GM12875 (cell line): Measurements from ENCODE around the gene GALNT12.

Experiments used
- H3K4me3 ChIP-seq: one replicate; pipeline ENCODE4 v1.5.1; 2011; ENCODE audit warnings: low read depth, low read length, control low read depth
- CTCF ChIP-seq: IDR thresholded peaks from 2 replicates; pipeline ENCODE4 v1.5.1; 2011; ENCODE audit warnings: low read depth, mild to moderate bottlenecking, control low read depth, inconsistent platforms, low read length, moderate library complexity, borderline replicate concordance; ENCODE audit not compliant: insufficient read depth

Gene GALNT12

GRCh38 chr9:98783518-98784226 lies 23.8 kb upstream of the GALNT12 start:
- TF ChIP-seq CTCF, result no peak
- H3K4me3 ChIP-seq, result no peak overlapping the region

DNA sequence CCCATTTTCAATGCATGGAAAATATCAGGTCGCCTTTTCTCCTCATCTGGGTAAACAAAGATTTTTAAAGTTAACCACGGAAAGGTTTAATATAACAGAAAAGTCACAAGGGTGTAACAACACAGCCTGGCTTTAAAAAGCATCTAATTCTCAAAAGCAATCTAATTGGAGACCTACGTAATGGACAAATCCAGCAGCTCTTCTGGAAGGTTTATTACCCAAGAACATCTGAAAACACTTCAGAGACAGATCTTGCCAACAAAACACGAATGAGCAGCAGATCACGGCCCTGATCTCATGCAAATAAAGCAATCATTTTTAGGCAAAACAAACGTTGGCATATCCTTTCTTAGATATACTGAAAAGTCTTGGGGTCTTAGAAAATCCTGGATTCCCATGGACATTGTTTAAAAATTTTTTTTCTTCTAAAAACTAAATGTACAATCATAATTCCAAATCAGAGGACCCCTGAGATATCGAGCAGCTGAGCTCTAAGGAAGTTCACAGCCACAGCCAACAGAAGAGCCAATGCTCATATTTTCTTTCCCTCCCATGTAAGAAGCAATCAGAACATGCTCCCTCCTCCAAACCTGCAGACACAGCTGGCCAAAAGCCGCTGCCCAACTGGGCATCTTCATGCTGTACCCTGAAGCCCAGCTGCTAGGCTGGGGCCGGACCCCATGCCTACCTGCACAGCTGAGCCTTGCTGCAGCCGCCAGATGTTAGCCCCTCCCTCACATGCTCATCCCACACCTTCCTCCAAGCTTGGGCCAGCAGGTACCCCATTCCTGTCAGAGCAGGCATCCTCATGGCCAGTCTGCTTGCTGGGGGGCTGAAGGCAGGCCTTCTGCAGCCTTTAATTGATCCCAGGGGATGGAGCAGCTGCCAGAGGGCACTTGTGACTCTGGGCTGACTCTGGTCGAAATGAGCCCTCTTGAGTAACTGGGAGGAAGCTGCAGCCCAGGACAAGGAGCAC lies 22.4 kb upstream of the GALNT12 start:
- no peak overlapping the region for H3K4me3 ChIP-seq
- no peak for TF ChIP-seq CTCF

GRCh38 chr9:98786750-98787510 lies 20.5 kb upstream of the GALNT12 start:
- TF ChIP-seq CTCF, result no peak
- no peak overlapping the region for H3K4me3 ChIP-seq

DNA sequence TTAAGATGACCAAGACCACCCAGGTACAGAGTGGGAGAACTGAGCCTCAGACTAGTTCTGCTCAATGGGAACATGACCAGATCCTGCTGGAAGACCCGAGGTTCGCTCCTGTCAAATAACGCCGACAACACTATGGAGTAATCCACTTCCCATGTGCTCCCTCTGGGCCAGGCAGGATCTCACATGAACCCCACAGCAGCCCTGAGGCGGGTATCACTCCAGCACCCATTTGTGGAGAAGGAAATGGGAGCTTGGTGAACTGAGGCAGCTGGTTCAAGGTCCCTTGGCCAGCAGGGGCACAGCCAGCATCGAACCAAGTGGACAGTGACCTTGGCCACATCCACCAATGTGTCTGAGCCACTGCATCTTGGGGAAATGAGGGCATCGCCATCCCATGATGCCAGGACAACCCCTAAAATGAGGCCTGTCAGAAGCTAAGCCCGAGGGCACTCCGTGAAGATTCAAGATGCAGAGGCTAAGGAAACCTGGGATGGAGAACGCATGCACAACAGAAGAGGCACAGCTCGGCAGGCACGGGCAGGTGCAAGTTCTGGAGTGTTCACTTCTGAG lies 19.6 kb upstream of the GALNT12 start:
- no peak for TF ChIP-seq CTCF
- H3K4me3 ChIP-seq, result no peak overlapping the region

GRCh38 chr9:98789483-98790133 lies 17.9 kb upstream of the GALNT12 start:
- TF ChIP-seq CTCF, result no peak

DNA sequence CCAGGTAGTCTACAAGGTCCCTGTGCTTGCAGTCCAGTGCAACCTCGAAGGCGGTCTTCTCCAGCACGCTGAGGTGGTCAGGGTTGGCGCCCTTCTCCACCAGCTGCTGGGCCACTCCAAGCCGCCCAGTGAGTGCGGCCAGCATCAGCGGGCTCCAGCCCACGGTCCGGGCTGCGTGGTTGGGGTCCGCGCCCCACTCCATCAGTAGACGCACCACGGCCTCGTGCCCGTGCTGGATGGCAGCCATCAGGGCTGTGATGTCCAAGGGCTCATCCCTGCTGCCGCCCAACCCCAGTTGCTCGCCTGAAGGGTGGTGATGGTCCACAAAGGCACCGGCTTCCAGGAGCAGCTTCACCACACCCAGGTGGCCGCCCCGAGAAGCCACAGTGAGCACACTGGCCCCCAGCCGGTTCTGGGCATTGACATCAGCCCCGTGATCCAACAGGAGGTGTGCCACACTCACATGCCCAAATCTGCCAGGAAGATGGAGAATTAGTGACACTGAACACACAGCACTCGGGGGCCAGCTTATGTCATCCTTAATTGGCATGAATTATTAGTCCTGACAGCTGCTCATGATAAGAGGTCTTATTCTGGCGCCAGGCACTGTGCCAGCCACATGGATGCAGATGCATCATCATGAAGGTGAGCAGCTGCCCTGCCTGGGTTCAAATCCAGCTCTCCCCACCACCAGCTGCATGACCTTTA lies 17.2 kb upstream of the GALNT12 start:
- H3K4me3 ChIP-seq, result no peak overlapping the region
- TF ChIP-seq CTCF, result no peak

More at GRCh38 chr9:98789483-98790133, 17.9 kb upstream of the GALNT12 start:
- no peak overlapping the region for H3K4me3 ChIP-seq
